ENCODE results near the gene KMT2B. TPM values are rescaled to one million over a fixed set of nuclear protein-coding genes. Genes with fewer than 3 reads are reported as not detected.

KMT2B gene
- total and polyA plus RNA-seq, 8 donors = 16.7 to 59.9 (median 24.2) TPM

GRCh38 chr19:35724560-35724959, 6.8 kb downstream of the KMT2B start:
- FAIRE-seq (no peak), ATAC-seq (no peak), DNase-seq (peak in 2 of 6 donors; percentile 8 to 66)
- Histone ChIP-seq H3K9me3 (no peaks in the 10 kb centered on the region), H3K27ac (no peak overlapping the region), H3K36me3 (peaks cover 18 to 81% (median 74%) of the 10 kb centered on the region in 3 donors), H3K4me1 (no peaks in the 10 kb centered on the region), H3K4me3 (no peak overlapping the region), H3K27me3 (no peaks in the 10 kb centered on the region)
- WGBS, 2 donors = 96 to 97% methylated on average over 12 of the region's 12 CpGs
- TF ChIP-seq CTCF (IDR thresholded peaks at IDR 0.05) = no peak
- intact Hi-C loops (cut with DNase I) = loop anchor here in 1 of 3 donors (10.0 kb wide), 1 partner anchor 180 kb away; the partner anchor contains the start of gene TMEM147

DNA sequence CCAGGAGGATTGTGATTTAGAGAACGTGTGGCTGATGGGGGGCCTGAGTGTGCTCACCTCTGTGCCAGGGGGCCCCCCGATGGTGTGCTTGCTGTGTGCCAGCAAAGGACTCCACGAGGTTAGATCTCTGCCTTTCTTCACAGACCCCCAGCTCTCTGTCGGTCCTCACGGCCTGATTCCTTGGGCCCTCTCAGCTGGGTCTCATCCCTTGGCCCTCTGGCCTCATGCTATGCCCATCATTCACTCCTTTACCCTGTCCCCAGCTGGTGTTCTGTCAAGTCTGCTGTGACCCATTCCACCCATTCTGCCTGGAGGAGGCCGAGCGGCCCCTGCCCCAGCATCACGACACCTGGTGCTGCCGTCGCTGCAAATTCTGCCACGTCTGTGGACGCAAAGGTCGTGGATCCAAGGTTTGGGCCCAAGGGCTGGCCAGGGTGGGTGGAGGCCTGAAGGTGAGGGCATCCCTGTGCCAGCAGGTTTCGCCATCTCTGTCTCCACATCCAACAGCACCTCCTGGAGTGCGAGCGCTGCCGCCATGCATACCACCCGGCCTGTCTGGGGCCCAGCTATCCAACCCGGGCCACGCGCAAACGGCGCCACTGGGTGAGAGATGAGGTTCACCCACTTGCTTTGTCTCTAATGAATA, 7.5 kb downstream of the KMT2B start:
- Histone ChIP-seq H3K36me3 (peaks cover 18 to 88% (median 81%) of the 10 kb centered on the region in 3 donors), H3K27ac (no peak overlapping the region), H3K4me1 (no peaks in the 10 kb centered on the region), H3K27me3 (no peaks in the 10 kb centered on the region), H3K9me3 (no peaks in the 10 kb centered on the region), H3K4me3 (no peak overlapping the region)
- no peak for FAIRE-seq
- DNase-seq = peak in 1 of 6 donors; percentile 63
- WGBS, 2 donors = 93 to 95% methylated on average over 23 of the region's 23 CpGs
- intact Hi-C loops (cut with DNase I) = loop anchor here in 1 of 3 donors (10.0 kb wide), 1 partner anchor 181 kb away; the partner anchor contains the start of gene TMEM147
- TF ChIP-seq CTCF (IDR thresholded peaks at IDR 0.05) = no peak
- no peak for ATAC-seq

- no peaks in the 10 kb centered on the region for H3K27me3 ChIP-seq
- TF ChIP-seq CTCF (IDR thresholded peaks at IDR 0.05) = no peak
- no peak overlapping the region for H3K27ac ChIP-seq
- H3K9me3 ChIP-seq = no peaks in the 10 kb centered on the region
- 93 to 96% methylated on average over 25 of the region's 25 CpGs for WGBS, 2 donors
- no peak overlapping the region for H3K4me3 ChIP-seq
- no peak for ATAC-seq
- intact Hi-C loops (cut with DNase I) = loop anchor here in 1 of 3 donors (10.0 kb wide), 1 partner anchor 183 kb away; the partner anchor contains the start of gene TMEM147
- H3K4me1 ChIP-seq = no peaks in the 10 kb centered on the region
- peak in 1 of 6 donors; percentile 56 for DNase-seq
- peaks cover 16 to 97% (median 81%) of the 10 kb centered on the region in 3 donors for H3K36me3 ChIP-seq
- FAIRE-seq = no peak
These were observed 9.5 kb downstream of the KMT2B start for GRCh38 chr19:35727053-35727955.

GRCh38 chr19:35727956-35728706, 10.3 kb downstream of the KMT2B start:
- no peaks in the 10 kb centered on the region for H3K4me1 ChIP-seq
- no peaks in the 10 kb centered on the region for H3K9me3 ChIP-seq
- no peak for TF ChIP-seq CTCF (IDR thresholded peaks at IDR 0.05)
- no peak overlapping the region for H3K27ac ChIP-seq
- H3K27me3 ChIP-seq = no peaks in the 10 kb centered on the region
- H3K36me3 ChIP-seq = peaks cover 13 to 95% (median 77%) of the 10 kb centered on the region in 3 donors
- no peak overlapping the region for H3K4me3 ChIP-seq
- ATAC-seq = no peak
- 93 to 94% methylated on average over 19 of the region's 19 CpGs for WGBS, 2 donors
- no peak for FAIRE-seq
- DNase-seq = peak in 1 of 6 donors; percentile 41
- intact Hi-C loops (cut with DNase I) = loop anchor here in 1 of 3 donors (10.0 kb wide), 1 partner anchor 183 kb away; the partner anchor contains the start of gene TMEM147
